Lung (tissue), 12 donors: ENCODE measurements around the gene MACROH2A1. TPM values are rescaled to one million over a fixed set of nuclear protein-coding genes. Genes with fewer than 3 reads are reported as not detected.

Experiments
- ATAC-seq: fragments of 200-7000 bp; cut with Tn5 transposase; one replicate; pipeline ENCODE4 v1.9.1; 2020; ENCODE audit warnings: moderate number of reproducible peaks; ENCODE audit not compliant: insufficient read depth, low FRiP score
- DNase-seq, 3 donors: peaks; one replicate each; pipeline ENCODE4 v3.0.0-alpha.2; 2013 to 2017
- H3K27ac ChIP-seq, 2 donors: one replicate each; pipeline ENCODE4 v1.5.1; 2013; ENCODE audit warnings: mild to moderate bottlenecking in 2 of 2, moderate library complexity in 2 of 2, control low read depth in 1 of 2, inconsistent platforms in 1 of 2, low read depth in 1 of 2, low read length in 1 of 2
- H3K27me3 ChIP-seq, 3 donors: one replicate each; pipeline ENCODE4 v1.5.1; 2013; ENCODE audit warnings: low read length in 2 of 3; ENCODE audit not compliant: control insufficient read depth in 3 of 3, insufficient read depth in 3 of 3
- H3K36me3 ChIP-seq, 4 donors: one replicate each; pipeline ENCODE4 v1.5.1; 2013; ENCODE audit warnings: low read length in 4 of 4, mild to moderate bottlenecking in 1 of 4, moderate library complexity in 1 of 4; ENCODE audit not compliant: control insufficient read depth in 4 of 4, insufficient read depth in 4 of 4
- H3K4me1 ChIP-seq, 5 donors: one replicate each; pipeline ENCODE4 v1.5.1; 2013; ENCODE audit warnings: low read length in 5 of 5, mild to moderate bottlenecking in 2 of 5, moderate library complexity in 1 of 5; ENCODE audit not compliant: control insufficient read depth in 5 of 5, insufficient read depth in 5 of 5
- H3K4me3 ChIP-seq: one replicate; pipeline ENCODE4 v1.5.1; 2013; ENCODE audit warnings: mild to moderate bottlenecking, control low read depth, moderate library complexity
- H3K9ac ChIP-seq, 2 donors: one replicate each; pipeline ENCODE4 v1.5.1; 2013; ENCODE audit warnings: low read length in 2 of 2, control low read depth in 1 of 2; ENCODE audit not compliant: insufficient read depth in 1 of 2
- H3K9me3 ChIP-seq, 4 donors: one replicate each; pipeline ENCODE4 v1.5.1; 2013; ENCODE audit warnings: low read length in 3 of 4, mild to moderate bottlenecking in 1 of 4, moderate library complexity in 1 of 4; ENCODE audit not compliant: control insufficient read depth in 4 of 4, insufficient read depth in 3 of 4
- CTCF ChIP-seq: IDR thresholded peaks from 2 replicates; pipeline ENCODE4 v1.5.1; 2012; ENCODE audit warnings: mild to moderate bottlenecking; ENCODE audit errors: control extremely low read depth, extremely low read depth
- WGBS, 2 donors: extraction: QIAGEN DNeasy Blood & Tissue Kit; methylation state at CpG; one replicate each; pipeline ENCODE4 v1.1.7; 2013; 5-methylcytosine and 5-hydroxymethylcytosine counted together
- polyA plus RNA-seq, 2 donors: library from polyadenylated mRNA; stranded (reverse); fragments of 200-250 nt; gene quantifications; one replicate each; pipeline ENCODE4 v1.2.1, GENCODE V29; 2013
- total RNA-seq, 2 donors: library from RNA; depleted of rRNA in 1 of 2; stranded (reverse); fragments of >200 nt in 1 of 2; gene quantifications; one replicate each; pipeline ENCODE4 v1.2.1, GENCODE V29; 2014 to 2021
- donor health status: control.
- donor health status: control.
- donor health status: Bipolar disorder and iron deficiency.
- donor health status: healthy.
- donor health status: DM: yes; HTN: yes; CAD: no.

Gene MACROH2A1
- total and polyA plus RNA-seq, 4 donors: 149 to 334 (median 248) TPM

- Histone ChIP-seq H3K27me3 (peaks cover 0 to 7% (median 0%) of the 10 kb centered on the region in 3 donors), H3K9me3 (no peaks in the 10 kb centered on the region), H3K4me1 (peaks cover 0 to 62% (median 41%) of the 10 kb centered on the region in 5 donors), H3K9ac (no peak overlapping the region), H3K27ac (no peak overlapping the region), H3K36me3 (no peaks in the 10 kb centered on the region), H3K4me3 (no peak overlapping the region)
- 68 to 72% methylated on average over 7 of the region's 7 CpGs for WGBS, 2 donors
- DNase-seq (no peak), ATAC-seq (no peak)
- TF ChIP-seq CTCF: no peak
Measured at GRCh38 chr5:135446615-135447014, 47.6 kb upstream of the MACROH2A1 start.

- no peaks in the 10 kb centered on the region for H3K36me3 ChIP-seq
- H3K9ac ChIP-seq: no peak overlapping the region
- H3K27ac ChIP-seq: no peak overlapping the region
- no peaks in the 10 kb centered on the region for H3K9me3 ChIP-seq
- TF ChIP-seq CTCF: no peak
- 86 to 88% methylated on average over 9 of the region's 9 CpGs for WGBS, 2 donors
- ATAC-seq: no peak
- peaks cover 0 to 66% (median 43%) of the 10 kb centered on the region in 5 donors for H3K4me1 ChIP-seq
- no peak for DNase-seq
- no peak overlapping the region for H3K4me3 ChIP-seq
- peaks cover 0 to 7% (median 0%) of the 10 kb centered on the region in 3 donors for H3K27me3 ChIP-seq
Measured at GRCh38 chr5:135446206-135446605, 47.2 kb upstream of the MACROH2A1 start.

GRCh38 chr5:135445306-135445985 is 46.4 kb upstream of the MACROH2A1 start:
- no peak overlapping the region for H3K9ac ChIP-seq
- TF ChIP-seq CTCF: no peak
- H3K27ac ChIP-seq: no peak overlapping the region
- ATAC-seq: no peak
- no peaks in the 10 kb centered on the region for H3K9me3 ChIP-seq
- no peaks in the 10 kb centered on the region for H3K36me3 ChIP-seq
- H3K4me3 ChIP-seq: no peak overlapping the region
- DNase-seq: peak in 1 of 3 donors; percentile 16
- 65 to 81% methylated on average over 14 of the region's 14 CpGs for WGBS, 2 donors
- peaks cover 0 to 73% (median 51%) of the 10 kb centered on the region in 5 donors for H3K4me1 ChIP-seq
- peaks cover 0 to 4% (median 0%) of the 10 kb centered on the region in 3 donors for H3K27me3 ChIP-seq
